Activated CD8-positive, alpha-beta memory T cell treated with anti-CD3 and anti-CD28 coated beads, Interleukin-2, amount 50 U/mL, for 4 hours (primary cell): ENCODE measurements around the gene ANGPTL2.

Experiments used
- DNase-seq: peaks from one replicate; pipeline ENCODE4 v3.0.0-alpha.2; 2020

ANGPTL2 gene

DNA sequence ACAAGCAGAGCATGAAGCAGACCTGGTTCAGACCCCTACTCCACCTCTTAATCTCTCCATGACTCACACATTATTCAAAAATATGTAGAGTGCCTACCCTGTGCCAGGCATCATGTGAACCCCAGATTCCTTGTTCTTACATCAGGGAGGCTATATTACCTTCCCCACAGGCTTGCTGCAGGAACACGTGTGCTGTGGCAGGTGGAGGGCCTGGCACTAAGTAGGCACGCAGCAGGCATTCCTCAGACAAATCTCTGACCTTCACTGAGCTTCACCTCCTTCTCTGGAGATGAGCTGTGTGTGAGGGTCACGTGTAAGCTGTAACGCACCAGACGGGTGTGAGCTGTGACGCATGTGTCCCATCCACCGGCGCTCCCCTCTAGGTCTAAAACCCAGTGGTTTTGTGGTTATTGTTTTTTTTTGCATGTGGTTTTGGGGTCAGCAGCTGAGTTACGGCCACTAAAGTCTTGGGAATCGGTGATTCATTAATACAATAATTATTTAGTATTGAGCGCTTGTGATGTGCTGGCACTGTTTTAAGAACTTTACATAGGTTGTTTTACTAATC is 30.3 kb downstream of the ANGPTL2 start:
- DNase-seq: no peak

DNA sequence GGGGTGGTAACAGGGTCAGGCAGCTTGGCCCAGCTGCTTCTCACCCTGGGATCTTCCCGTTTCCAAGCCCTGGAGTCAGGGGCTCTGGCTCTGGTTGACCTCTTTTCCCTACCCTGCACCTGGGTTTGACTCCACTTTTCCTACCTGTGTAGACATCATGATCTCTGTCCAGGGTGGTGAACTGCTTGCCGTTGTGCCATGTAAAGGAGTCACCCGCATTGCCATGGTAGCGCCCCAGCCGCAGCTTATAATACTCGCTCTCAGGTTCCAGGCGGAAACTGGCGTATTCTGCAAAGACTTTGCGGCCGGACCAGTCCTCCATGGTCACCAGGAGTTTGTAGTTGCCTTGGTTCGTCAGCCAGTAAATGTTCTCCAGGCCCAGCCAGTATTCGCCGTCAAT is 30.9 kb downstream of the ANGPTL2 start:
- no peak for DNase-seq

DNA sequence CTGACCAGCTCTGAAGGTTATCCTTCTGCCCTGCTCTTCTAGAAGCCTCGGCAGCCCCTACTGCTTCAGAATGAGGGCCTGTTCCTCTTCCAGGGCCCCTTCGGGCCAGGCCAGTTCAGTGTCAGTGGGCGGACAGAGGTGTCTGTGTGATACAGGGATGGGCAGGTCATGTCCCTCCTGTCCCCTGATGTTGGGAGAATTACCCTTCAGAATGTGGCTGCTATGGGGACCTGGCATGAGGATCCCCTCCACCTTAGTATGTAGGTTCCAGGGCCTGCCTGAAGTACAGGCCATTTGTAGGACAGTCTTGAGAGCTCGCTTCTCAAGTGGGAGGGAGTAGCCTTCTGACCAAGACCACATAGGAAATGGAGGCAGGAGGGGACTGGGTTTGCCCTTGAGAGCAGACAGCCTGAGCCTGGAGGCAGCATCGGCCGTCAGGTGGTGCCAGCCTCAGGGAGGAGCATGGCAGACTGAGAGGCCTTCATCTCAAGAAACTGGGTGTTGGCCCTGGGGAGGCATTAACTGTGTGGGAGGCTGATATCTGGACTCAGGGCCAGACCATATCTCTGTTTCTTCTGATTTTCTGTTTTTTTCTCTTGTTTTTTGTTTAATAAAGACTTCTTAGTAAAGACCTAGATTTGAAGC is 32.0 kb downstream of the ANGPTL2 start:
- DNase-seq: no peak

DNA sequence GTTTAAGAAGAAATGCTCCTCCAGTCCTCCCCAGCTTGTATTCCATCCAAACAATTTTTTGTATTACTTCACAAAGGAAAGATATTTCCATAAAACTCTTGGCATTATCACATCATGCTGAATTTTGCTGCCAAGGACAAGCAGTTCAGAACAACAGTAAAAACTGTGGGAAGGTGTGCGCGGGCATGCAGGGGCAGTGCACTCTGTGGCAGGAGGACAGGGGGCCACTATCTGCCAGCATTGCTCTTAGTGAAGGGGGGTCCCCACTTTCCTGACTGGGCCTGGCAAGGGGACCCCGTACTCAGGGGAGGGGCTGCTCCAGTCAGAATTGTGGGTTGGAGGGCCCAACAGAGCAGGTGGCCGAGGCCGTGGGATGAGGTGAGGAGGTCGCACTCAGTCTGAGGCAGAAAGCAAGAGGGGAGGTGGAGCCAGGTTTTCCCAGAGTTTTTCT is 32.8 kb downstream of the ANGPTL2 start:
- no peak for DNase-seq

DNA sequence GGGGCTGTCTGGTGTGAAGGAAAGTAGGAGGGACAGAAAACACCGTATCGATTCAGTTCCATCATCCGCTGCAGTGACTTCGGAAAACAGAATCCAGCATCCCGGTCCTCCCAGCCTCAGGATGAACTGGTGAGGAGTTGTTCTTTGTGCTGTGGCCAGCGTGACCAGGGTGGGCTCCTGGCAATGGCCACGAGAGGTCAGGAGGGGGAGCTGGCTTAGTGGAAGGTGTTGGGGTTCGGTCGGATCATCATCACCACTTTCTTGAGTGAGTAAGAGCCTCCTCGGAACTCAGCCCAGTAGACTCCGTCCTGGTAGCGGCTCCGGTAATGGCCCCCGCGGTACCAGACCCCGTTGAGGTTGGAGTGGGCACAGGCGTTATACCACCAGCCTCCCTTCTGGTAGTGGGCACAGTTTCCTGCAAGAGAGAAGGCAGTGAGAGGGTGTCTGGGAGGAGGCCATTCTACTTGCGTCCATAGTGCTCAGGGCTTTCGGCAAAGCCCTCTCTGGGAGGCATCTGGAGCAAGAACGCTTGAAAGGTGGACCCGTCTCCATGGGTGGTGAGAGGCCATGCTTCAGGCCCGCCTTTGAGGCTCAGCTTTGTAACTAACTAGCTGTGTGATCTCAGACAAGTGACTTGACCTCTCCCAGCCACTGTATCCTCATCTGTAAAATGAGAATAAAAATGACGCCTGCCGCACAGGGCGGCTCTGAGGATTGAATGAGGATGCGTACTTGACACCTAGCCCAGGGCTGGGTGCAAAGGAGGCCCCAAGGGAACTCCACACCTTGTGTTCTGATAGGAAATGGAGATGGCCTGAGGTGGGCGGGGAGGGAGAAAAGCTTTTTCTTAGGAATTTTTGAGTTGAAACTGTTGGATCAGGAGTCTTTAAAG is 33.5 kb downstream of the ANGPTL2 start:
- DNase-seq: no peak

DNA sequence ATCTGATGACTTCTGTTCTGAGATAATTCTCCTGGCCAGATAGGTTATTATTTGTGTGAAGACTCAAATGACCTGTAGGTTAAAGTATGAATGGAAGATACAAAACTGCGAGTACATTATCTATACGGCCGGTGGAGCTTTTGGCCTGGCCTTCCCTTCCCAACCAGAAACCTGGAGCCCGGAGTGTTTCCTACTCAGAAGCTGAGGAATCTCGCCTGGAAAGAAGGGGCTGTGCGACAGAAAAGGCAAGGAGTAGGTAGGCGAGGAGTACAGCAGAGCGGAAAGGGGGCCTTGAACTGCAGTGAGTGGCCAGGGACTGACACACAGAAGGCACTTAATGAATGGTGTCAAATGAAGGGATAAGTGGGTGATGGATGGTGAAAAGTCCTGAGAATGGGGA is 34.6 kb downstream of the ANGPTL2 start:
- no peak for DNase-seq

DNA sequence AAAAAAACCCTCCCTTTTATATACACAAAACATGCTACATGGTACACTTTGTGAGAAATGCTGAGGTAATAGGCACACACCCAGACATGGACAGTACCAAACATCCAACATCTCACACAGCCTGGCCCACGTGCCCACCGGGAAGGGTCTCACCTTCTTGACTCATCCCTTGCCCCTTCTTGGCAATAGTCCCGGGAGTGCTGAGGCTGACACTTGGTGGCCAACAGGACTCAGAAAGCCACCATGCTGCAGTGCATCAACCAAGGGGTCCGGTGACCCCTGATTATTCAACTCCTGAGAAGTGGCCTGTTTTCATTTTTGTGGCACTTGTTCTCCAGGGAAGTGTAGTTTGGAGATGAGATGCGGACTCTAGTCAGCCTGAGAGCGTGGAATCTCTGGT is 35.0 kb downstream of the ANGPTL2 start:
- DNase-seq: no peak

DNA sequence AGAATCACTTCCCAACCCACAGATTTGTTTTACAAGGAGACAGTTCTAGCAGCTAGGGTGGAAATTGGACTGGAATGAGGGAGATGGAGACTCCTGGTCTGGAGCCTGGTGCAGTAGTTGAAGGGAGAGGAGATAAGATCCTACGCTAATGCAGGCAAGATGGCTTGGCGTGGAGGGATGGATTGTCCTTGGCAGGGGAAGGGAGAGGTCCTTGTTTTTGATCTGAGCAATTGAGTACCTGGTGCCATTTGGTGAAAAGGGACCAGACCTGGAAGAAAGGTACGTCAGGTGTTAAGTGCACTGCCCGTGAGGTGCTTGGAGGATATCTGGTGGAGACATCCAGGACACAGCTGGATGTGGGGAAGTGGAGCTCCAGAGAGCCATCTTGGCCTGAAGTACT is 35.7 kb downstream of the ANGPTL2 start:
- DNase-seq: no peak

DNA sequence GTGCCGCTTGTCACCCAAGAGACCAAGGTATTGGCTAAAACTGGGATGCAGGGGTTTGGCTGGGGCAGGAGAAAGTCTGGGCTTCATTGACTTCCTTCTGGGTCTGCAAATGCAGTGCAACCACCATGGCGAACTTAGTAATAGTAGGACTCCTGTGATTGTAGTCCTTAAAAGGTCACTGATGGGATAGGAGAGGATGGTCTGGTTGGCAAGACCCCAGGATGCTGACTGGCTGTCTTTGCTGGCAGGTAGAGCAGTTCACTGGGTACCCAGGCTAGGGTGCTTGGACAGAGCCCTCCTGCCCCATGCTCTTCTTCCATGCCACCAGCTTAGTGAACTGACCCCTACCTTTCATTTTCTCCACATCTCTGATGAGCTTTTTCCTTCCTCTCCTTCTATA is 37.2 kb downstream of the ANGPTL2 start:
- DNase-seq: no peak

DNA sequence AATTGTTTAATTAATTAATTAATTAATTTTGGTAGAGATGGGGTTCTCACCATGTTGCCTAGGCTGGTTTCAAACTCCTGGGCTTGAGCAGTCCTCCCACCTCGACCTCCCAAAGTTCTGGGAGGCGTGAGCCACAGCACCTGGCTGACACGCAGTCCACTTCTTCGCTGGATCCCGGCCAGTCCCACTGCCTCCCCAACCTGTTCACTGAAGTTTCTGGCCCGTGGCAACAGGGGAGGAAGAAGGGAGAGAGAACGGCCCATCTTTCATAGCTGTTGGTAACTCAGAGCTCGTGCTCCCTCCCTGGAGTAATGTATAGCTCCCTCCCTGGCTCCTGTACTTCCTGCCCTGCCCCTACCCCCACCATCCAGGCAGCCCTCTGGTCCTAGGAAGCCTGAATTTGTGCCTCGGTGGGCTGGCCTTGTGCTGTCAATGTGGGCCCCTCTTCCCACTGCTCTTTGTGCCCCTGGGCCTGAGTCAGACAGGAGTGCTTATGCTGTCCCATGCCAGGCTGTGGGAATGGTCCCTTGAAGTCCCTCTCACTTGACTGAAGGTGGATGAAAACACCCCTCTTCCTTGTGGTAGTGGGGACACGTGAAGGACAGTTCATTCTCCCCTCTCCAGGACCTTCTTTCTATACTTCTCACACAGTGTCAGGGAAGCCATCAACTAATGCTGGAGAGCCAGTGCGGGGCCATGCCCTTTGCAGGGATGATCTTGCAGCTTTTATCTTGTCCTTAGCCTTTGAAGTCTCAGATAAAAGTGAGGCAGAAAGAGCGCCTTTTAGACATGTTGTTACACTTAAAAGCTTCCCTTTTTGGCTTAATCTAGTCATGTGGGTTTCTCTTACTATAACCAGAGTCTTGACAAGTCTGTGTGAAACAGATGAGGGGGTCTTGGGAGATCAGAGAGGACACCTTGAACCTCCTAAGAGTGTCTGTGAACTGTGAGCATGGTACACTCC is 38.1 kb downstream of the ANGPTL2 start:
- no peak for DNase-seq

DNA sequence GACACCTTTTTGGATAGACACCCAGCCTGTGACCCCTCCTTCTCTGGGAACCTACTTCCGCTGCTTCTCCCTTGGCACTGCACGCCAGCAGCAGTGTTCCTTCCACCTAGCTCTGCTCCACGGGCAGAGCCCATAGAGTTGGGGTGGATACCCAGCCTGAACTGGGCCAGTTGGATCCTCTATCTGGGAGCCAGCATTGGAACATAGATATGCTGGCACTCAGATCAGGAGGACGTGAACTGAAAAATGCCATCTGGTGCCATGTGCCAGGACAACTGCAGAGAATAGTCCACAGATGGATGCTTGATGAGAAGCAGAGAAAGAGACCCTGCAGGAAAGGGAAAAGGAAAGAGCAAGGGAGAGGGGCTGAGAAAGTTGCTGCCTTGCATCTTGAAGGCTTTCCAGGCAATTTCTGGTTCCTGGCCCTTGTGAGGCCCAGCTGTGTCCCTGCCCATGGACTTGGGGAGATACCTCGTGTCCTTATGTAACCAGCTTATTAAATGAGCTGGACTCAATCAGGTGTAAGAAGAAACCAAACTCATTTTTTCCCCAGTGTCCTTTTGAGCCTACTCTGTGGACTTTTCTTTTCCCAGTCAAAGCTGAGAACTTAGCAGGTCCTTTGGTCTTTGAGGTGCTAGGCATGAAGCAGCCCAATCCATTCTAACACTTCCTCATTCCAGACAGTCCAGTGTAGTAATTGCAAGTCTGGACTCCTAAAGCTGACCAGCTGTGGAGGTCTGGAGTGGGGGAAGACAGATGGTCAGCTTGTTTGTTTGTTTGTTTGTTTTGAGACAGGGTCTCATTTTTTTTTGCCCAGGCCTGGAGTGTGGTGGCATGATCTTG is 39.1 kb downstream of the ANGPTL2 start:
- no peak for DNase-seq

DNA sequence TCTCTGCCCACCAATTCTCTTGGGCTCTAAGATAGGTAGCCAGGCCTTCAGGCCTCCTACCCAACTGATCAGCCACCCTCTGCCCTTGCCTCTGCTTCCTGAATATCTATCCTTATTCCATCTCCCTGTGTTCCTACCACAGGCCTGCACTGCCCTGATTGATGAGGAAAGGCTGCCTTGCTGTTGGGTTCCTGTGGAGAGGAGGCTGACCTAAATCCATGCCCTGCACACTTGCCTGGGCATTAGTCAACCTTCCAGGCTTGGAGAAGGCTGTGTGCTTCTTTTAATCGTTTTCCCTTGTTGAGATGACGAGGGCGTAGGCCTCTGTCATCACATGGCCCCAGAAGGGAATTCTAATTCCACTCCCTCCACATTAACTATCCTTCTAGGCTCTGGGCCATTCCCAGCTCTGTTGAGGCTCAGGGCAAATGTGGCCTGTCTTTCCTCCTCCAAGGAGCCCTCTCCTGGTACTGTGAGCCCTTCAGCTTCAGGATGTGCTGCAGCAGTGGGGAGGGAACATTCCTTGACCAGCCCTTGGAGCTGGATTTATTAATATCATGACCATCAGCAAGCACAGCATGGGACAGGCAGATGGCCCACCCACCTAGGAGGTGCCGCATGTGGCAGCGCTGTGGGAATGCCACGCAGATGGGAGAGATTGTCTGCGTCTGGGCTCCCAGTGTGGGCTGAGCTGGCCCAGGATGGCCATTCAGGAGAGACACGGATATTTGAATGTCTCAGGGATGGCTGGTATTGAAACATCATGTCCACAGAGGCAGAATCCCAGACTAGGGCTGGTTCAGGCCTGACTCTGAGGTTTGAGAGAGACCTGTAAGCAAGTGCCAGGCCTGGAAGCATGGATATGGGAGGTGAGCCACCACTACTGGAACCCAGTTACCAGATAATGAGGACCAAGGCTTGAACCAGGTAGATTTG is 40.9 kb downstream of the ANGPTL2 start:
- no peak for DNase-seq

DNA sequence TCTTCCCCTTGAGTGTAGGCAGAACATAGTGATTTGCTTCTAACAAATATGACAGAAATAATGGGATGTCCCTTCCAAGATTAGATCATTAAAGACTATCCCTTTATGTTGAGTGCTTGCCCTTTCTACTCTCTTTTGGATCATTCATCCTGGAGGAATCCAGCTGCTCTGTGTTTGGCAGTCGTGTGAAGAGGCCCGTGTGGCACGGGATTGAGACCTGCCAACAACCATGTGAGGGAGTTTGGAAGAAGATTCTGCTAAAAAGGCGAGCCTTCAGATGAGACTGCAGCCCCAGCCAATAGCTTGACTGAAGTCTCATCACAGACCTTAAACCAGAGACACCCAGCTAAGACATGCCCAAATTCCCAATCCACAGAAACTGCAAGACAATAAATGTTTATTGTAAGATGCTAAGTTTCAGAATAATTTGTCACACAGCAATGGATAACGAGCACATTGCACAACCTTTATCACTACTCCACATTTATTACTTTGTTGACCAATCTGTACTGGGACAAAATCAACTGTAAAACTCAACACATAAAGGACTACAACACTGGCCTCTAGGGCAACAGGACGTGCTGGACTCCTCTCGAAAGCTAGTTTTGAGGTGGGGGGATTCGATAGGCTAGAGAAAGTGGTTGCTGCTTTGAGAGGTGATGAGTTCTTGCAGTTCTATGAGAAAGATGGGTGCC is 42.8 kb downstream of the ANGPTL2 start:
- DNase-seq: no peak

DNA sequence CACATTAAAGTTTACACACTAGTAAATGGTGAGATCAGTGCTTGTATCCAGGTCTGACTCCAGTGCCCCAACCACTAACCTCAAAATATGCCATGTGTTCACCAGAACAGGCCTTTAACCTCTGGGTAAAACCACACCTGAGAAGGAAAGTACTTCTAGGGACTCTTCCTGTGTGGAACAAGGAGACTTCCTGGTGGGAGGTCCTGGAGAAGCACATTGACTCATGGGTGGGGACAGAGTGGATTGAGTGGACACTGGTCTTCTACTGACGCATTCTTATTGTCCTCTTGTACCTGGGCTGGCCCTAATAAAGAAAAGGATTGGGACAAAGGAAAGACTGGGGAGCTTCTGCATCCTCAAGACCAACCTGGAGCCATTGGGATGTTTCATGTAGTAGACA is 43.4 kb downstream of the ANGPTL2 start:
- no peak for DNase-seq

DNA sequence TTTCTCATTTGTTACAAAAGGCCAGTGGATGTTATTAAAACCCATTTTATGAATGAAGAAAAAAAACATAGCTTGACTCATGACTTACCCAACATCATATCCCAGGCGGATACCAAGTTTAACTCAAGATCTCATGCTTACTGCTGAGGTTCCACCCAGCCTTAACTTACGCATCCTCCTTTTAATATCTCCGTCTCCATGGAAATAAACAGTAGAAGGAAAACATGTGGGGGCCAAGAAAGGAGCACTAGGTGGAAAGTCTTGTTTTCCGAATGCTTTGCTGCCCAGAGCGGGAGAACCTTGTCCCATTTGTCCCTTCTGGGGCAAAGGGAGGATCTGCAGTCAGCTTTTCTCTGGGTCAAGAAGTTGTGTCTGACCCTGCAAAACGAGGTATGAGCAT is 44.1 kb downstream of the ANGPTL2 start:
- DNase-seq: no peak

DNA sequence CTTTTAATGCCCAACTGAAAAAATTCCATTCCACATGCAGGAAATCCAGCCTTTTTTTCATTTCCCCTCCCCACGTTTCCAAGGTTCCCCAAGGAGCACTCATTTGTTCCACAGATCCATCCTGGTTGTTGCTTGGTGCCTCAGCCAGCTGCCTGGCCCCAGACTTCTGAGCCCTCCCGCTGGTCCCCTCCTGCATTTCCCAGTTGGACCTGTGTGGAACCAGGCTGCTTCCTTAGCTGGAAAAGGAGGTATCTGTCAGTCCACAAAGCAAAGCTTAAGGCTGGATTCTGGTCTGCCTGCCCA is 44.8 kb downstream of the ANGPTL2 start:
- DNase-seq: no peak

DNA sequence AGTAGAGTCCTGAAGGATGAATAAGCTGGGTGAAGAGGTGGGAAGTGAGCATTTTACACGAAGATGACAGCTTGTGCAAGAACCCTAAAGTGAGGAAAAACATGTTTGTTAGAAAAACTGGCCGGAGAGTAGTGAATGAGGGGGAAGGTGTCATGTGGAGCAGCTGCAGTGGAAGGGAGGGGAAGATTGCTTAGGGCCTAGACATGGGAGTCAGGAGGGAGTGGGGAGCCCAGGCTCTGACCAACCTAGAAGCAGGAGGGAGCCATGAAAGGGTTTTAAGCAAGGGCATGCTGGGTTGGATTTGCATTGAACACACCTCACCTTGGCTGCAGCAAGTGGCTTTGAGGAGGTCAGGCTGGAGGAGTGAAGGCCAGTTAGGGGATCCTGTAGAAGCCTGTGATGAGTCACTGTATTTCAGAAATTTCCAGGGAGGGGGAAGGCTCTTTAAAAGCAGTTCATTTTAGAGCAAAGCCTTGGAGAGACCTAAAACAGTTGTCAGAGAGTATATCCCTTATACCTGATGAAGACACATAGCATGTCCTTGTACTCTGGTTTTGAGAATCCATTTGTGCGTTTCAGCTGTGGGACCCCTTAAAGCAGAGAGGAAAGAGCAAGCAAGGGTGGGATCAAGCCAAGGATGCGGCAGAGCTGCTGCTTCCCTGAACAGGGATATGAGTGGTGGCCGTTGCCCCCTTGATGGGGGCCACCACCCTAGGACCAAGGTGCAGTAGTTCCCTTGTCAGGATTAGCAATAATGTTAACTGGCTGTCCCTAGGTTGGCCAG is 45.4 kb downstream of the ANGPTL2 start:
- no peak for DNase-seq

DNA sequence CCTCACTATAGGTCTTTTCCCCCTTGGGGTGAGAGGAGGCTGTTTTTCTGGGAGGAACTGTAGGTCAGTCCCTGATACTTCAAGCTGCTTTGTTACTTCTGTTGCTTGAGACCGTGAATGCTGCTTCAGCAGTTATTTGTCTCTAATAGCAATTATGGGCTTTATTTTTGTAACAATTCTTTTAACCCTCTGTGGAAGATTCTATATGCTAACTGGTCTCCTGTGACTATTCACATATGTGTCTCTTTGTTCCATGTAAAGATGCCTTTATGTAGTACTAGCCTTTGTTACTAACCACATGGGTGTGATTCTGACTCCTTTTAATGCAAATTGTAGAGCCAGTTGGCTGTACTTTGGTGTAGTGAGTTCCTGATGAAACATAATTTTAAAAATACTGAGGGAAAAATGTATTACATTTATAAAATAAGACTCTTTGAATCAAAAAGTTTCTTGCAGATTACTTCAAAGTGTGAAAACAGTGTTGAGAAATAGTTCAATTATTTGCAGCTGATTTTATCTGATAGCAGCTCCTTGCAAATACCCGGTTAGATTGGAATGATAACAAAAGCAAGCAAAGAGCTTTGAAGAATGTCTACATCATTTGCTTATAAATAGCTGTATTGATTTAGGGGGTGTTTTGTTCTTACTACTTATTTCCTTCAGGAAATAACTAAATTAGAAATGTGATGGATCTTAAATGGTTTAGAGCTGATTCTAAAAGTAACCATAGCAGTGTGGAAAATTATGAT is 46.6 kb downstream of the ANGPTL2 start:
- no peak for DNase-seq
